Mesenchymal stem cell (in vitro differentiated cells and primary cell): ENCODE data around the gene DUOXA2.
A peak's percentile ranks its signal among the peaks of the same experiment; 100 is the strongest.

ENCODE experiments used
- DNase-seq: peaks from one replicate; pipeline ENCODE4 v3.0.0-alpha.2; 2013
- H2AFZ ChIP-seq: one replicate; pipeline ENCODE4 v1.6.1; 2013; ENCODE audit warnings: low read depth, mild to moderate bottlenecking, control low read depth, inconsistent platforms, low read length, moderate library complexity
- H2AK5ac ChIP-seq: 2 replicates; pipeline ENCODE4 v1.6.1; 2013; ENCODE audit warnings: low read length, moderate library complexity, mild to moderate bottlenecking, inconsistent platforms; ENCODE audit not compliant: severe bottlenecking
- H2BK120ac ChIP-seq: one replicate; pipeline ENCODE4 v1.6.1; 2013; ENCODE audit warnings: low read depth, mild to moderate bottlenecking, inconsistent platforms, low read length, moderate library complexity
- H2BK12ac ChIP-seq, 2 experiments: one replicate each; pipeline ENCODE4 v1.6.1; 2013; ENCODE audit warnings: inconsistent platforms in 2 of 2, low read length in 2 of 2, mild to moderate bottlenecking in 2 of 2, moderate library complexity in 2 of 2, control low read depth in 1 of 2
- H2BK15ac ChIP-seq: one replicate; pipeline ENCODE4 v1.6.1; 2013; ENCODE audit warnings: mild to moderate bottlenecking, low read depth, inconsistent platforms; ENCODE audit not compliant: poor library complexity, severe bottlenecking
- H2BK5ac ChIP-seq: 2 replicates; pipeline ENCODE4 v1.6.1; 2013; ENCODE audit warnings: low read depth, mild to moderate bottlenecking, low read length, control low read depth, inconsistent platforms; ENCODE audit not compliant: poor library complexity, severe bottlenecking
- H3K14ac ChIP-seq, 2 experiments: one replicate each; pipeline ENCODE4 v1.6.1; 2013; ENCODE audit warnings: inconsistent platforms in 2 of 2, low read length in 2 of 2, control low read depth in 1 of 2, mild to moderate bottlenecking in 1 of 2, moderate library complexity in 1 of 2
- H3K18ac ChIP-seq, 2 experiments: one replicate each; pipeline ENCODE4 v1.6.1; 2013; ENCODE audit warnings: inconsistent platforms in 2 of 2, low read length in 2 of 2, control low read depth in 1 of 2, low read depth in 1 of 2, mild to moderate bottlenecking in 1 of 2
- H3K23ac ChIP-seq, 2 experiments: one replicate each; pipeline ENCODE4 v1.6.1; 2013; ENCODE audit warnings: inconsistent platforms in 2 of 2, low read length in 2 of 2, mild to moderate bottlenecking in 2 of 2, moderate library complexity in 2 of 2, control low read depth in 1 of 2
- H3K27ac ChIP-seq: 2 replicates; pipeline ENCODE4 v1.5.1; 2013; ENCODE audit warnings: mild to moderate bottlenecking, moderate library complexity, low read length, control low read depth, inconsistent platforms; ENCODE audit not compliant: poor library complexity, severe bottlenecking
- H3K27me3 ChIP-seq, 2 experiments: 2 replicates each; pipeline versions ENCODE4 v1.6.1 to v1.7.0; 2013; ENCODE audit warnings: low read length in 2 of 2, mild to moderate bottlenecking in 2 of 2, moderate library complexity in 2 of 2, control low read depth in 1 of 2, inconsistent platforms in 1 of 2; ENCODE audit not compliant: control insufficient read depth in 1 of 2, insufficient read depth in 1 of 2
- H3K36me3 ChIP-seq, 2 experiments: 2 replicates each; pipeline versions ENCODE4 v1.6.1 to v1.7.0; 2013; ENCODE audit warnings: low read length in 2 of 2, control low read depth in 1 of 2, inconsistent platforms in 1 of 2, low read depth in 1 of 2, mild to moderate bottlenecking in 1 of 2; ENCODE audit not compliant: insufficient read depth in 2 of 2, control insufficient read depth in 1 of 2
- H3K4ac ChIP-seq, 2 experiments: one replicate each; pipeline ENCODE4 v1.6.1; 2013; ENCODE audit warnings: inconsistent platforms in 2 of 2, low read length in 2 of 2, mild to moderate bottlenecking in 2 of 2, moderate library complexity in 2 of 2, control low read depth in 1 of 2, low read depth in 1 of 2
- H3K4me1 ChIP-seq: 2 replicates; pipeline ENCODE4 v1.6.1; 2013; ENCODE audit warnings: low read depth, low read length, control low read depth; ENCODE audit not compliant: control insufficient read depth, insufficient read depth
- H3K4me2 ChIP-seq: 2 replicates; pipeline ENCODE4 v1.6.1; 2013; ENCODE audit warnings: low read length, mild to moderate bottlenecking, inconsistent platforms; ENCODE audit not compliant: poor library complexity, severe bottlenecking
- H3K4me3 ChIP-seq, 2 experiments: 2 replicates each; pipeline versions ENCODE4 v1.5.1 to v1.7.0; 2013; ENCODE audit warnings: low read length in 2 of 2, mild to moderate bottlenecking in 2 of 2, control low read depth in 1 of 2, low read depth in 1 of 2; ENCODE audit not compliant: insufficient read depth in 1 of 2
- H3K79me1 ChIP-seq: replicated peaks from 2 replicates; pipeline ENCODE4 v1.6.1; 2013; ENCODE audit warnings: mild to moderate bottlenecking, control low read depth, low read length, inconsistent platforms; ENCODE audit not compliant: poor library complexity, severe bottlenecking
- H3K9ac ChIP-seq: 2 replicates; pipeline ENCODE4 v1.7.0; 2013; ENCODE audit warnings: mild to moderate bottlenecking, low read length, moderate library complexity
- H3K9me3 ChIP-seq: 2 replicates; pipeline ENCODE4 v1.7.0; 2013; ENCODE audit warnings: mild to moderate bottlenecking, low read length; ENCODE audit not compliant: control insufficient read depth
- H4K8ac ChIP-seq: one replicate; pipeline ENCODE4 v1.6.1; 2013; ENCODE audit warnings: inconsistent platforms, mild to moderate bottlenecking, low read length, moderate library complexity
- H4K91ac ChIP-seq: one replicate; pipeline ENCODE4 v1.6.1; 2013; ENCODE audit warnings: mild to moderate bottlenecking, low read length, inconsistent platforms
- WGBS: methylation state at CpG from one replicate; pipeline ENCODE4 v1.1.7; 2013; ENCODE audit warnings: mixed read lengths; 5-methylcytosine and 5-hydroxymethylcytosine counted together

The DUOXA2 gene

GRCh38 chr15:45157974-45158373, 43.8 kb downstream of the DUOXA2 start:
- Histone ChIP-seq H2AFZ (no peak overlapping the region), H3K18ac (no peak overlapping the region), H2BK5ac (no peak overlapping the region), H2BK15ac (no peak overlapping the region), H3K9ac (peak overlapping the region; percentile 75), H3K4me1 (peaks cover 5% of the 10 kb centered on the region), H3K23ac (no peak overlapping the region), H3K4me2 (no peak overlapping the region), H3K4me3 (no peak overlapping the region), H4K91ac (no peak overlapping the region), H3K79me1 (peaks cover 4% of the 10 kb centered on the region), H3K27ac (no peak overlapping the region), H3K14ac (no peak overlapping the region), H2BK12ac (no peak overlapping the region), H3K9me3 (no peaks in the 10 kb centered on the region), H3K36me3 (peaks cover 0 to 6% of the 10 kb centered on the region in 2 experiments), H2BK120ac (no peak overlapping the region), H2AK5ac (no peak overlapping the region), H4K8ac (no peak overlapping the region), H3K4ac (no peak overlapping the region), H3K27me3 (no peaks in the 10 kb centered on the region)
- 38% methylated on average over 1 of the region's 1 CpG for WGBS
- DNase-seq: peak; percentile 43

GRCh38 chr15:45161666-45162065, 47.5 kb downstream of the DUOXA2 start:
- H4K8ac ChIP-seq: no peak overlapping the region
- 92% methylated on average over 14 of the region's 14 CpGs for WGBS
- H3K9ac ChIP-seq: peak overlapping the region; percentile 72
- no peak overlapping the region for H2BK5ac ChIP-seq
- no peak overlapping the region for H3K18ac ChIP-seq
- DNase-seq: no peak
- no peak overlapping the region for H3K4me2 ChIP-seq
- H3K14ac ChIP-seq: no peak overlapping the region
- no peak overlapping the region for H2AFZ ChIP-seq
- no peak overlapping the region for H4K91ac ChIP-seq
- H3K79me1 ChIP-seq: peaks cover 19% of the 10 kb centered on the region
- H3K4me3 ChIP-seq: no peak overlapping the region
- H2BK15ac ChIP-seq: no peak overlapping the region
- H2AK5ac ChIP-seq: no peak overlapping the region
- H3K4ac ChIP-seq: no peak overlapping the region
- no peak overlapping the region for H2BK12ac ChIP-seq
- H3K23ac ChIP-seq: no peak overlapping the region
- no peak overlapping the region for H3K27ac ChIP-seq
- H2BK120ac ChIP-seq: no peak overlapping the region
- H3K4me1 ChIP-seq: peaks cover 28% of the 10 kb centered on the region
- no peaks in the 10 kb centered on the region for H3K9me3 ChIP-seq
- no peaks in the 10 kb centered on the region for H3K27me3 ChIP-seq
- peaks cover 0 to 6% of the 10 kb centered on the region in 2 experiments for H3K36me3 ChIP-seq

- Histone ChIP-seq H3K36me3 (peaks cover 0 to 6% of the 10 kb centered on the region in 2 experiments), H3K79me1 (peaks cover 19% of the 10 kb centered on the region), H2BK5ac (no peak overlapping the region), H3K9ac (peak overlapping the region; percentile 72), H4K91ac (no peak overlapping the region), H3K4me1 (peaks cover 33% of the 10 kb centered on the region), H2BK15ac (no peak overlapping the region), H2BK120ac (no peak overlapping the region), H3K14ac (no peak overlapping the region), H2AFZ (no peak overlapping the region), H3K4me2 (no peak overlapping the region), H3K4me3 (no peak overlapping the region), H3K27ac (no peak overlapping the region), H3K4ac (no peak overlapping the region), H3K23ac (no peak overlapping the region), H2BK12ac (no peak overlapping the region), H2AK5ac (peak overlapping the region; percentile 11), H3K27me3 (no peaks in the 10 kb centered on the region), H3K9me3 (no peaks in the 10 kb centered on the region), H4K8ac (no peak overlapping the region), H3K18ac (no peak overlapping the region)
- 4% methylated on average over 6 of the region's 7 CpGs for WGBS
- peak; percentile 85 for DNase-seq
Measured at GRCh38 chr15:45162771-45163507, 48.8 kb downstream of the DUOXA2 start.

DNA sequence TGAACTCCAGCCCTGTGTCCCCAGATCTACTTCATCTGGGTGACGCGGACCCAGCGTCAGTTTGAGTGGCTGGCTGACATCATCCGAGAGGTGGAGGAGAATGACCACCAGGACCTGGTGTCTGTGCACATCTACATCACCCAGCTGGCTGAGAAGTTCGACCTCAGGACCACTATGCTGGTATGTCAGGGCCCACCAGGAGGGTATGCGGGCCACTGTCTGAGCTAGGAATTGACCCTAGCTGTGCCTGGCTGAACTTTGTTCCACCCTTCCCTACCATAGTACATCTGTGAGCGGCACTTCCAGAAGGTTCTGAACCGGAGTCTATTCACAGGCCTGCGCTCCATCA, 49.4 kb downstream of the DUOXA2 start:
- Histone ChIP-seq H3K36me3 (peaks cover 0 to 6% of the 10 kb centered on the region in 2 experiments), H2BK12ac (no peak overlapping the region), H3K9ac (peak overlapping the region; percentile 11), H2AFZ (no peak overlapping the region), H3K9me3 (no peaks in the 10 kb centered on the region), H4K91ac (no peak overlapping the region), H3K23ac (no peak overlapping the region), H2BK15ac (no peak overlapping the region), H2AK5ac (peak overlapping the region; percentile 11), H2BK120ac (no peak overlapping the region), H3K79me1 (peaks cover 19% of the 10 kb centered on the region), H3K4me2 (no peak overlapping the region), H3K4me1 (peaks cover 33% of the 10 kb centered on the region), H3K27ac (no peak overlapping the region), H2BK5ac (no peak overlapping the region), H3K27me3 (no peaks in the 10 kb centered on the region), H3K18ac (no peak overlapping the region), H3K4ac (no peak overlapping the region), H3K14ac (no peak overlapping the region), H4K8ac (no peak overlapping the region), H3K4me3 (no peak overlapping the region)
- 90% methylated on average over 9 of the region's 9 CpGs for WGBS
- no peak for DNase-seq
